IMR-90 (cell line): ENCODE measurements around the gene DUS4L. TPM values are rescaled to one million over a fixed set of nuclear protein-coding genes. Genes with fewer than 3 reads are reported as not detected.

Experiments
- ATAC-seq: fragments of 200-7000 bp; cut with Tn5 transposase; 2 replicates; pipeline ENCODE4 v1.9.1; 2020; ENCODE audit warnings: low read depth, mild to moderate bottlenecking, moderate library complexity
- BruUV-seq: library from RNA; stranded (reverse); fragments of 400-500 nt; replicated peaks from 2 replicates; lab custom pipeline; 2021; lab: Mats Ljungman, UMichigan
- CTCF ChIA-PET: fragments of 300-600 bp; formaldehyde crosslinking; extraction: SDS; loops from one replicate; lab custom pipeline; 2021; ENCODE audit warnings: antibody characterized with exemption; lab: Yijun Ruan, JAX
- POLR2A ChIA-PET: fragments of 300-600 bp; sonication (Branson Sonifier 250); formaldehyde crosslinking; loops from one replicate; lab custom pipeline; 2022; ENCODE audit warnings: antibody characterized with exemption; ENCODE audit not compliant: unreplicated experiment; lab: Charles Lee
- DNase-seq: peaks from one replicate; pipeline ENCODE4 v3.0.0; 2013
- H2AFZ ChIP-seq: replicated peaks from 2 replicates; pipeline ENCODE3; 2013; ENCODE audit warnings: low read length, mild to moderate bottlenecking; ENCODE audit not compliant: poor library complexity
- H2AK5ac ChIP-seq: 2 replicates; pipeline ENCODE4 v1.6.1; 2013; ENCODE audit warnings: low read depth, low read length, inconsistent platforms
- H2AK9ac ChIP-seq: replicated peaks from 2 replicates; pipeline ENCODE3; 2013; ENCODE audit warnings: mild to moderate bottlenecking, low read depth, low read length, moderate library complexity; ENCODE audit not compliant: poor library complexity
- H2BK120ac ChIP-seq: 2 replicates; pipeline ENCODE4 v1.6.1; 2013; ENCODE audit warnings: low read depth, low read length, inconsistent platforms
- H2BK15ac ChIP-seq: 3 replicates; pipeline ENCODE4 v1.6.1; 2013; ENCODE audit warnings: low read depth, low read length, inconsistent platforms
- H2BK20ac ChIP-seq: 2 replicates; pipeline ENCODE4 v1.6.1; 2013; ENCODE audit warnings: low read depth, mild to moderate bottlenecking, inconsistent platforms, low read length, moderate library complexity
- H2BK5ac ChIP-seq: 2 replicates; pipeline ENCODE4 v1.6.1; 2013; ENCODE audit warnings: mild to moderate bottlenecking, low read depth, low read length, inconsistent platforms; ENCODE audit not compliant: poor library complexity, severe bottlenecking
- H3K14ac ChIP-seq: replicated peaks from 2 replicates; pipeline ENCODE4 v1.6.1; 2013; ENCODE audit warnings: low read depth, low read length, inconsistent platforms
- H3K18ac ChIP-seq: 2 replicates; pipeline ENCODE4 v1.6.1; 2013; ENCODE audit warnings: low read depth, low read length, control low read depth
- H3K23ac ChIP-seq: 2 replicates; pipeline ENCODE4 v1.6.1; 2013; ENCODE audit warnings: low read depth, low read length, inconsistent platforms
- H3K27ac ChIP-seq: 2 replicates; pipeline ENCODE4 v1.5.1; 2013; ENCODE audit warnings: mild to moderate bottlenecking, control low read depth, low read length; ENCODE audit not compliant: insufficient read depth
- H3K27me3 ChIP-seq: 2 replicates; pipeline ENCODE4 v1.6.1; 2013; ENCODE audit warnings: low read length; ENCODE audit not compliant: control insufficient read depth, insufficient read depth
- H3K36me3 ChIP-seq: 2 replicates; pipeline ENCODE4 v1.6.1; 2013; ENCODE audit warnings: low read length, mixed read lengths; ENCODE audit not compliant: control insufficient read depth, insufficient read depth
- H3K4ac ChIP-seq: 2 replicates; pipeline ENCODE4 v1.6.1; 2013; ENCODE audit warnings: low read depth, low read length, inconsistent platforms
- H3K4me1 ChIP-seq: 2 replicates; pipeline ENCODE4 v1.6.1; 2013; ENCODE audit warnings: low read length, mixed read lengths; ENCODE audit not compliant: control insufficient read depth, insufficient read depth
- H3K4me2 ChIP-seq: 2 replicates; pipeline ENCODE4 v1.6.1; 2013; ENCODE audit warnings: low read depth, mild to moderate bottlenecking, control low read depth, low read length, moderate library complexity
- H3K4me3 ChIP-seq: 2 replicates; pipeline ENCODE4 v1.5.1; 2013; ENCODE audit warnings: low read depth, mild to moderate bottlenecking, control low read depth, low read length, moderate library complexity; ENCODE audit not compliant: insufficient read depth
- H3K56ac ChIP-seq: 2 replicates; pipeline ENCODE4 v1.6.1; 2013; ENCODE audit warnings: low read length, inconsistent platforms; ENCODE audit not compliant: insufficient read depth; ENCODE audit errors: extremely low read depth
- H3K79me1 ChIP-seq, 2 experiments: 2 replicates each; pipeline ENCODE4 v1.6.1; 2013; ENCODE audit warnings: low read length in 2 of 2, inconsistent platforms in 1 of 2, low read depth in 1 of 2
- H3K9ac ChIP-seq: 2 replicates; pipeline ENCODE4 v1.6.1; 2013; ENCODE audit warnings: low read depth, low read length, control low read depth
- H3K9me1 ChIP-seq: 2 replicates; pipeline ENCODE4 v1.6.1; 2013; ENCODE audit warnings: low read length, inconsistent platforms; ENCODE audit not compliant: insufficient read depth
- H3K9me3 ChIP-seq: 2 replicates; pipeline ENCODE4 v1.6.1; 2013; ENCODE audit warnings: low read length; ENCODE audit not compliant: control insufficient read depth, insufficient read depth
- H4K20me1 ChIP-seq: 2 replicates; pipeline ENCODE4 v1.6.1; 2013; ENCODE audit warnings: low read length, inconsistent platforms; ENCODE audit not compliant: insufficient read depth
- H4K5ac ChIP-seq: 2 replicates; pipeline ENCODE4 v1.6.1; 2013; ENCODE audit warnings: mild to moderate bottlenecking, low read depth, low read length, control low read depth
- H4K8ac ChIP-seq, 2 experiments: 2 replicates each; pipeline ENCODE4 v1.6.1; 2013; ENCODE audit warnings: low read depth in 2 of 2, low read length in 2 of 2, control low read depth in 1 of 2, inconsistent platforms in 1 of 2
- H4K91ac ChIP-seq: 2 replicates; pipeline ENCODE4 v1.6.1; 2013; ENCODE audit warnings: low read depth, low read length, inconsistent platforms; ENCODE audit not compliant: insufficient read depth
- MAFK ChIP-seq: IDR thresholded peaks from 2 replicates; pipeline ENCODE4 v1.6.1; 2012; ENCODE audit warnings: low read depth, low read length, improper control_type of control experiment
- RAD21 ChIP-seq: IDR thresholded peaks from 2 replicates; pipeline ENCODE4 v1.6.1; 2012; ENCODE audit warnings: low read length, improper control_type of control experiment
- WGBS, 2 experiments: methylation state at CpG; one replicate each; pipeline versions ENCODE4 v1.1.5 to v1.1.7; 2013; ENCODE audit warnings: missing lambda C conversion rate in 2 of 2; ENCODE audit not compliant: insufficient read length in 1 of 2; ENCODE audit errors: extremely low coverage in 2 of 2; 5-methylcytosine and 5-hydroxymethylcytosine counted together
- dilution Hi-C: fragments of 300-500 bp; cut with HindIII; formaldehyde crosslinking; loops from one replicate; pipeline ENCODE4 v1.14.3; 2018; ENCODE audit warnings: low sequenced_read_pairs; ENCODE audit not compliant: unreplicated experiment
- in situ Hi-C: fragments of 300-500 bp; cut with MboI; formaldehyde crosslinking; loops from 3 replicates; pipeline ENCODE4 v1.14.3; 2019; ENCODE audit warnings: low sequenced_read_pairs, inconsistent platforms, mixed read lengths
- intact Hi-C: fragments of 100-400 bp; cut with micrococcal nuclease; formaldehyde crosslinking; loops from 2 replicates; pipeline ENCODE4 v1.10.0; 2022
- polyA plus RNA-seq, 3 experiments: library from polyadenylated mRNA; depleted of rRNA; stranded (reverse); fragments of >200 nt; gene quantifications; 2 replicates each; pipeline ENCODE4 v1.2.3, GENCODE V29; 2012; ENCODE audit warnings: low replicate concordance in 1 of 3
- total RNA-seq: library from RNA; depleted of rRNA; stranded (reverse); fragments of >200 nt; gene quantifications from 2 replicates; pipeline ENCODE4 v1.2.3, GENCODE V29; 2012

DUS4L gene
- total and polyA plus RNA-seq, 2 of the 4 experiments (the other 2 are of a cell fraction), result 4.2 to 6.6 TPM

DNA sequence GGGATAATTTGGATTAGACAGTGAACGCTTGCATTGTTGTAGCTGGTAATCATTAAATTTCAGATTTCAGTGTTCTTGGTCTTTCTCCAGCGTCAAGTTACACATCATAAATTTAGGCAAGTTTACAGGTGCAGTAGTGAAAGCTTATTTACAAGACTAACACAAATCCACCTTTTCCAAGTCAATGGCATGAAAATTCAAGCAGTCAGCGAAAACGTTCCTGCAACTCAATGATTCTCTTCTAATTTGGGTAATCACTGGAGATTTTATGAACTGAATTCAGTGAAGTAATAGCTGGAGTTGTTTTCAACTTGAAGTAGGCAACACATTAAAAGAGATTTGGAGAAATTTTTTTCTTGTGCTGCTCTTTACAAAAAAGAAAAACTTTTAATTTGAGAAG lies 34.2 kb downstream of the DUS4L start:
- POLR2A ChIA-PET, result no interaction called here
- intact Hi-C loops, result no loop called here
- H3K36me3 ChIP-seq, result peaks cover 10% of the 10 kb centered on the region

More for the DNA sequence above, 34.2 kb downstream of the DUS4L start:
- CTCF ChIA-PET, result no interaction called here
- peaks cover 3% of the 10 kb centered on the region for H3K9me1 ChIP-seq
- no peak overlapping the region for H2AK5ac ChIP-seq
- no peak overlapping the region for H2BK5ac ChIP-seq
- no peak overlapping the region for H2BK15ac ChIP-seq
- H3K79me1 ChIP-seq, result peaks cover 3 to 12% of the 10 kb centered on the region in 2 experiments; a peak in 3 of 4 replicates
- H3K4ac ChIP-seq, result no peak overlapping the region
- DNase-seq (no peak), ATAC-seq (no peak)
- H2AFZ ChIP-seq, result no peak overlapping the region
- no peak overlapping the region for H3K14ac ChIP-seq
- no peaks in the 10 kb centered on the region for H3K9me3 ChIP-seq
- in situ Hi-C loops (no loop called here), dilution Hi-C loops (no loop called here)
- no peak overlapping the region for H3K4me2 ChIP-seq
- no peak overlapping the region for H3K56ac ChIP-seq
- H3K9ac ChIP-seq, result no peak overlapping the region
- no peak overlapping the region for H4K91ac ChIP-seq
- H3K23ac ChIP-seq, result no peak overlapping the region
- H4K20me1 ChIP-seq, result no peaks in the 10 kb centered on the region
- H3K27ac ChIP-seq, result no peak overlapping the region
- no CpG with 5 or more reads among the region's 4 CpGs for WGBS, 2 experiments
- no peaks in the 10 kb centered on the region; the same call in 1 of the 2 replicates for H3K4me1 ChIP-seq
- H4K8ac ChIP-seq, result no peak overlapping the region
- no peak overlapping the region for H2BK20ac ChIP-seq
- no peak overlapping the region for H3K4me3 ChIP-seq
- H3K27me3 ChIP-seq, result no peaks in the 10 kb centered on the region
- no peak overlapping the region for H2BK120ac ChIP-seq
- no peak overlapping the region for H2AK9ac ChIP-seq
- H3K18ac ChIP-seq, result no peak overlapping the region
- no peak overlapping the region for H4K5ac ChIP-seq
- TF ChIP-seq RAD21 (no peak), MAFK (0 out of 2 replicates have a peak, but pooled peaks have one; percentile 11)
- no TSS peak for BruUV-seq
